Effector memory CD4-positive, alpha-beta T cell (primary cell): ENCODE measurements around the gene COL23A1.
"Not testable (repeated sequence)": the region's sequence is repeated elsewhere in the genome, so short reads cannot be mapped to it uniquely, and the experiment has no call there.

ENCODE experiments used
- DNase-seq, 3 donors: peaks; one replicate each; pipeline ENCODE4 v3.0.0-alpha.2; 2020
- H3K27ac ChIP-seq: 2 replicates; pipeline ENCODE4 v1.7.0; 2013; ENCODE audit warnings: mild to moderate bottlenecking, low read length, moderate library complexity; ENCODE audit not compliant: insufficient read depth, poor library complexity, severe bottlenecking
- H3K27me3 ChIP-seq: replicated peaks from 2 replicates; pipeline ENCODE4 v1.7.0; 2013; ENCODE audit warnings: mild to moderate bottlenecking, low read length; ENCODE audit not compliant: insufficient read depth, control insufficient read depth, poor library complexity, severe bottlenecking
- H3K36me3 ChIP-seq: 2 replicates; pipeline ENCODE4 v1.7.0; 2013; ENCODE audit warnings: mild to moderate bottlenecking, low read length, moderate library complexity; ENCODE audit not compliant: control insufficient read depth, insufficient read depth
- H3K4me1 ChIP-seq: 2 replicates; pipeline ENCODE4 v1.7.0; 2013; ENCODE audit warnings: low read length, mild to moderate bottlenecking; ENCODE audit not compliant: control insufficient read depth, insufficient read depth, poor library complexity, severe bottlenecking
- H3K4me3 ChIP-seq: 2 replicates; pipeline ENCODE4 v1.7.0; 2013; ENCODE audit warnings: low read length, low read depth, mild to moderate bottlenecking; ENCODE audit not compliant: insufficient read depth, poor library complexity, severe bottlenecking
- H3K9me3 ChIP-seq: 2 replicates; pipeline ENCODE4 v1.7.0; 2013; ENCODE audit warnings: mild to moderate bottlenecking, low read length, moderate library complexity; ENCODE audit not compliant: control insufficient read depth

Gene COL23A1

DNA sequence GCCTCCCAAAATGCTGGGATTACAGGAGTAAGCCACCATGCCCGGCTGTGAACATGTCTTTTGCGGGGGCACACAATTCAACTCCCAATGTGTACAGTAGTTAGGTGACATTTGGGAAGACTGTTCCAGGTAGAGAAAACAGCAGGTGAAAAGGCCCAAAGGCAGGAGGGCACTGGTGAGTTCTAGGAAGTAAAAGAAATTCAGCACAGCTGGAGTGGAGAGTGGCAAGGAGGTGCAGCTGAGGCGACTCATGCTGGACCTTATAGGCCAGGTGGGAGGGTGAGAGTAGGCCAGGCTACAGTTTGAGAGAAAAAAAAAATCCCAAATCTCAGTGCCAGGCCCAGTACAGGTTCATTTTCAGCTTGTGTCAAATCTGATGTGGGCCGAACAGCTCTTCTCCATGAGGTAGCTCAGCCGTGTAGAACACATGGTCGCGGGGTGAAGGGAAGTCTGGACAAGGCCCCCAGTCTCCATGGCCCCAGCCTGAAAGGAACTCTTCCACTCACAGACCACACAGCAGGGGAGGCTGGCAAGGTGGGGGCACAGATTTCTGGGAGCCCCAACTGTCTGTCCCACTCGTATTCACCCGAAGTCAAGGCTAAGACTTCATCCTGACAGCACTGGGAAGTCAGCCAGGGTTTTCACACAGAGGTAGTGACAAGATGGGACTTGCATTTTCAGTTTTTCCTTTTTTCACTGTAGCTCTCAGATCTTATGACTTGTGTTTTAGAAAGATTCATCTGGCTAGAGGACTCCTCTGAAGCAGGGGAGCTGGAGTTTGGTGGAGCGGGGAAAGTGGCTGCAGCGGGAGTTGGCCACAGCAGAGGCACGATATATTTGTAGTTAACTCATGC, 390.4 kb downstream of the COL23A1 start:
- Histone ChIP-seq H3K4me1 (no peaks in the 10 kb centered on the region), H3K27ac (no peak overlapping the region), H3K9me3 (no peaks in the 10 kb centered on the region), H3K4me3 (no peak overlapping the region), H3K36me3 (no peaks in the 10 kb centered on the region), H3K27me3 (no peaks in the 10 kb centered on the region)
- DNase-seq: no peak

DNA sequence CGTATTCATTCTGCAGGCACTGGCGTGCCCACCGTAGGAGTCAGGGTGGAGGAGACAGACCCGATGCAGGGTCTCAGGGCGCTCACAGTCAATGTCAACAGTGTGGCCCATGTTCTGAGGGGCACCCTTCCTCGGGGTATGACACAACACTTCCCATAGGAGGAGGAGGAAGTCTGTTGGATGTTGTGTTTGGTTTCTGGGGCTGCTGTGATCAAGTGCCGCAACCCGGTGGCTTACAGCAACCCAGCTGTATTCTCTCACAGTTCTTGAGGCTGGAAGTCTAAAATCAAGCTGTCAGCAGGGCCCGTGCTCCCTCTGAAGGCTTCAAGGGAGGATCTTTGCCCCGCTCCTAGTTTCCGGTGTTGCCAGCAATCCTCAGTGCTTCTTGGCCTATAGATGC, 391.5 kb downstream of the COL23A1 start:
- Histone ChIP-seq H3K9me3 (no peaks in the 10 kb centered on the region), H3K4me1 (no peaks in the 10 kb centered on the region), H3K27me3 (no peaks in the 10 kb centered on the region), H3K27ac (no peak overlapping the region), H3K36me3 (no peaks in the 10 kb centered on the region), H3K4me3 (no peak overlapping the region)
- DNase-seq: no peak

DNA sequence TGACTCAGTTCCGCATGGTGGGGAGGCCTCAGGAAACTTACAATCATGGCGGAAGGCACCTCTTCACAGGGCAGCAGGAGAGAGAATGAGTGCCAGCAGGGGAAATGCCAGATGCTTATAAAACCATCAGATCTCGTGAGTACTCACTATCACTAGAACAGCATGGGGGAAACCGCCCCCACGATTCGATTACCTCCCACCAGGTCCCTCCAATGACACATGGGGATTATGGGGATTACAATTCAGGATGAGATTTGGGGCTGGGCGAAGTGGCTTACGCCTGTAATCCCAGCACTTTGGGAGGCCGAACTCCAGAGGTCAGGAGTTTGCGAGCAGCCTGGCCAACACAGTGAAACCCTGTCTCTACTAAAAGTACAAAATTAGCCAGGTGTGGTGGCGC, 392.0 kb downstream of the COL23A1 start:
- not testable (repeated sequence) for H3K36me3 ChIP-seq, DNase-seq, H3K4me1 ChIP-seq, H3K27me3 ChIP-seq, H3K9me3 ChIP-seq, H3K4me3 ChIP-seq, H3K27ac ChIP-seq

DNA sequence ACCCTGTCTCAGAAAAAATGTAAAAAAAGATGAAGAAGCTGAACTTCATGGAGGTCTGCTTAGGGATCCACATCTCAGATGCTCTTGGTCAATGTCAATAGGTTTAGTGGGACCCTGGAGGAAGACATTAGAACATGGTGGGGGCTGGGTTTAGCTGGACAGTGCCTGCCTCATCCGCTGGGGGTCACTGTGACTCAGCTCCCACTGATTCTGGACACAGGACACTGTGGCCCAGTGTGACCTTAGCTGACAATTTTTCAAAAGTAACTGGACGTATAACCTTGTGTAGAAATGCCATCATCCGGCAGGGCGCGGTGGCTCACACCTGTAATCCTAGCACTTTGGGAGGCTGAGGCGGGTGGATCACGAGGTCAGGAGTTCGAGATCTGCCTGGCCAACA, 393.2 kb downstream of the COL23A1 start:
- no peak overlapping the region for H3K27ac ChIP-seq
- H3K36me3 ChIP-seq: no peaks in the 10 kb centered on the region
- H3K4me1 ChIP-seq: no peaks in the 10 kb centered on the region
- H3K4me3 ChIP-seq: no peak overlapping the region
- no peak for DNase-seq
- no peaks in the 10 kb centered on the region for H3K27me3 ChIP-seq
- no peaks in the 10 kb centered on the region for H3K9me3 ChIP-seq

DNA sequence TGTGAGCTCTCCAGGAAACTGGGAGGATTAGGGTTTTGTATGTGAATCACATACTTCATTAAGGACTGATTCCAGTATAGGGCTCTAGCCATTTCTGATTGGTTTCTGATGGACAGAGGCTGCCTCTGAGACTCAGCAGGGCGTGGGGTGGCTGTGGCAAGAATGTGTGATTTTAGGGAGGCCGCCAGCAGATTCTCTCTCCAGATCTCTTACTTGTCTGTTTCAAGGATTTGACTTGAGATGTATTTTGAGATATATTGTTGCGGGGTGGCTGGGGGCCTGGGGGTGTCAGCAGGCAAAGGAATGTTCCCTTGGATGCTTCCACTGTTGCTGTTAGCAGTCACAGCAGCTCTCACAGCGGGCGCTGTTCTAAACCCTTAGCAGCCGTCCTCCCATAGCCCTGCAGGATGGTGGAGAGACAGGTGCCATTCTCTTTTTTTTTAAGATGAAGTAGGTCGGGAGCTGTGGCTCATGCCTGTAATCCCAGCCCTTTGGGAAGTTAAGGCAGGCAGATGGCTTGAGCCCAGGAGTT, 393.8 kb downstream of the COL23A1 start:
- H3K4me3 ChIP-seq: no peak overlapping the region
- no peak for DNase-seq
- H3K4me1 ChIP-seq: no peaks in the 10 kb centered on the region
- H3K27me3 ChIP-seq: no peaks in the 10 kb centered on the region
- H3K27ac ChIP-seq: no peak overlapping the region
- no peaks in the 10 kb centered on the region for H3K9me3 ChIP-seq
- no peaks in the 10 kb centered on the region for H3K36me3 ChIP-seq

DNA sequence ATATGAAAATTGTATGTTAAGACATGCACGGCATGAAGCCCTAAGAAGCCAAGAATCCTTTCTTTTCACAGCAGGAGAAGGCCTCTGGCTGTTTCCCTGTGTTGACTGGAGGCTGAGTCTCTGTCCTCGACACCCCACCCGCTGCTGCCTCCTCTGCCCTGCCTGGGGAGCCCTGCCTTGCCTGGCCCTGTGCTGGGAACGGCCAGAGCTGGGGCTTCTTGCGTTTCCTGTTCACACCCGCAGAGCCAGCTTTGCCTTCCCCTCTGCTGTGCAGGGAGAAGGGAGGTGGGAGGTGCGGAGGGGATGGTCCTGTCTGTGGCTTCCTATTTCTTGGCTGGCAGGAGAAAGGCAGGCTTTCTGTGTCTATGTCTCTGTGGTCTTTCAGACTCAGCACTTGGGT, 396.2 kb downstream of the COL23A1 start:
- Histone ChIP-seq H3K4me1 (no peaks in the 10 kb centered on the region), H3K27ac (no peak overlapping the region), H3K4me3 (no peak overlapping the region), H3K27me3 (no peaks in the 10 kb centered on the region), H3K36me3 (no peaks in the 10 kb centered on the region), H3K9me3 (no peaks in the 10 kb centered on the region)
- no peak for DNase-seq

DNA sequence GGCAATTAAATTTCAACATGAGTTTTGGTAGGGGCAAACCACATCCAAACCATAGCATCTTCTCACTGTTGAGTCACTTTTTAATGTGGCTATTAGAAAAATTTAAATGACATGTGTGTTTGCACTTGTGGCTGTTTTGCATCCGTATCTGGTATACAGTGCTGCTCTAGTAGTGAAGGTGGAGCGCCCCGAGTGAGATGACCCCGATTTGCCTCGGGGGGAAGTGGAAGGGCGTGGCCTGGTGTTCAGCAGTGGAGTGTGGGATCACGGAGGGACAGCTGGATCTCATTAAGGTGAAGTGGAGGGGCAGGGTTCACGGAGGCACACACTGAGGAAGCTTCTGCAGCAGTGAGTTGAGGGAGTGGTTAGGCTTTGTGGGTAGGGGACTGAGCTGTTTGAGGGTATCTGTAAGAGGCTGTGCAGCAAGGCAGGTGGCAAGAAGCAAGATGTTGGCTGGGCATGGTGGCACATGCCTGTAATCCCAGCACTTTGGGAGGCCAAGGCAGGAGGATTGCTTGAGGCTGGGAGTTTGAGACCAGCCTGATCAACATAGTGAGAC, 396.9 kb downstream of the COL23A1 start:
- Histone ChIP-seq H3K4me1 (no peaks in the 10 kb centered on the region), H3K9me3 (no peaks in the 10 kb centered on the region), H3K4me3 (no peak overlapping the region), H3K27me3 (no peaks in the 10 kb centered on the region), H3K36me3 (no peaks in the 10 kb centered on the region), H3K27ac (no peak overlapping the region)
- DNase-seq: no peak

DNA sequence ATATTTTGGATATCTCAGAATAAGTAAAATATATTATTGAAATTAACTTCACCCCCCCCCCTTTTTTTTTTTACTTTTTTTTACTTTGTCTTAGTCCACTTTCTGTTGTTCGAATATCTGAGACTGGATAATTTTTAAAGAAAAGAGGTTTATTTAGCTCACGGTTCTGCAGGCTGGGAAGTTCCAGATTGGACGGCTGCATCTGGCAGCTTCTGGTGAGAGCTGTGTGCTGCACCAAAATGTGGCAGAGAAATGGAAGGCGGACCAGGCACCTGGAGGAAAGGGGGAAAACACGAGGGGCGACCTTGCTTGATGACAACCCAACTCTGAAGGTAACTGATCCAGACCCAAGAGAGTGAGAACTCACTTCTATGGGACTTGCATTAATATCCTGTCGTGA, 397.4 kb downstream of the COL23A1 start:
- Histone ChIP-seq H3K4me3 (no peak overlapping the region), H3K27me3 (no peaks in the 10 kb centered on the region), H3K27ac (no peak overlapping the region), H3K36me3 (no peaks in the 10 kb centered on the region), H3K4me1 (no peaks in the 10 kb centered on the region), H3K9me3 (no peaks in the 10 kb centered on the region)
- DNase-seq: no peak

DNA sequence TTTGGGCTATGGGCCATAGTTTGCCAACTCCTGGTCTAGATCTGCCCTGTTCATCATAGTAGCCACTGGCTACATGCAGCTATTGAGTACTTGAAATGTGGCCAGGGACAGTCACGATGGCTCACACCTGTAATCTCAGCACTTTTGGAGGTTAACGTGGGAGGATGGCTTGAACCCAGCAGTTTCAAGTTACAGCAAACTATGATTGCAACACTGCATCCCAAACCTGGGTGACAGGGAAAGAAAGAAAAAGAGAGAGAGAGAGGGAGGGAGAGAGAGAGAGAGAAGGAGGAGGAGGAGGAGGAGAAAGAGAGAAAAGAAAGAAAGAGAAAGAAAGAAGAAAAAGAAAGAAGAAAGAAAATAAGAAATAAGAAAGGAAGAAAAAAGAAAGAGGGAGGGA, 397.9 kb downstream of the COL23A1 start:
- Histone ChIP-seq H3K27me3 (no peaks in the 10 kb centered on the region), H3K36me3 (no peaks in the 10 kb centered on the region), H3K27ac (no peak overlapping the region), H3K9me3 (no peaks in the 10 kb centered on the region), H3K4me1 (no peaks in the 10 kb centered on the region), H3K4me3 (no peak overlapping the region)
- no peak for DNase-seq

DNA sequence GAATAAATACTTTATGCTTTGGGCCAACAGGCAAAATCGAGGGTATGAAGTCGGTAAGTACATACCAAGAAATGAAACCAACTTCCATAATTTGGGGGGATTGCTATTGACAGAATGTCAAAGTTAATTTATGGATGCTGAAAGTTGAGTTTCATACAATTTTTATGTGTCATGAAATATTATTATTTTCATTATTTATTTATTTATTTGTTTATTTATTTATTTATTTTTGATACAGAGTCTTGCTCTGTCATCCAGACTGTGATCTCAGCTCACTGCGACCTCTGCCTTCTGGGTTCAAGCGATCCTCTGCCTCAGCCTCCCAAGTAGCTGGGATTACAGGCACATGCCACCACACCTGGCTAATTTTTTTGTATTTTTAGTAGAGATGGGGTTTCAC, 398.5 kb downstream of the COL23A1 start:
- H3K27ac ChIP-seq: no peak overlapping the region
- H3K36me3 ChIP-seq: no peaks in the 10 kb centered on the region
- no peaks in the 10 kb centered on the region for H3K9me3 ChIP-seq
- no peak for DNase-seq
- no peaks in the 10 kb centered on the region for H3K4me1 ChIP-seq
- no peaks in the 10 kb centered on the region for H3K27me3 ChIP-seq
- H3K4me3 ChIP-seq: no peak overlapping the region
